PC-3 (cell line): ENCODE results near the gene ULK4. TPM values are rescaled to one million over a fixed set of nuclear protein-coding genes. Genes with fewer than 3 reads are reported as not detected.

Experiments used
- ATAC-seq: fragments of 200-7000 bp; cut with Tn5 transposase; 2 replicates; pipeline ENCODE4 v1.9.1; 2020; ENCODE audit warnings: mild to moderate bottlenecking, moderate library complexity
- BruUV-seq: library from RNA; stranded (reverse); fragments of 400-500 nt; replicated peaks from 2 replicates; lab custom pipeline; 2021; lab: Mats Ljungman, UMichigan
- CTCF ChIA-PET: fragments of 300-600 bp; sonication (Branson Sonifier 250); formaldehyde crosslinking; loops from one replicate; lab custom pipeline; 2022; ENCODE audit warnings: antibody characterized with exemption; lab: Charles Lee
- POLR2A ChIA-PET: fragments of 300-600 bp; sonication (Branson Sonifier 250); formaldehyde crosslinking; loops from one replicate; lab custom pipeline; 2022; ENCODE audit warnings: antibody characterized with exemption; ENCODE audit not compliant: unreplicated experiment; lab: Charles Lee
- DNase-seq: peaks from one replicate; pipeline ENCODE4 v3.0.0-alpha.2; 2015
- H2AFZ ChIP-seq: fragments of 300-600 bp; sonication (generic); 2 replicates; pipeline ENCODE4 v1.6.0; 2016; ENCODE audit warnings: antibody characterized with exemption, low read length
- H3F3A ChIP-seq: fragments of 300-600 bp; sonication (generic); one replicate; pipeline ENCODE4 v1.6.0; 2017; ENCODE audit warnings: antibody characterized with exemption, low read length, control low read depth, mild to moderate bottlenecking; ENCODE audit not compliant: unreplicated experiment
- H3K27ac ChIP-seq: fragments of 300-600 bp; sonication (generic); 2 replicates; pipeline ENCODE4 v1.5.1; 2016; ENCODE audit warnings: mild to moderate bottlenecking, low read length
- H3K27me3 ChIP-seq: fragments of 300-600 bp; sonication (generic); 2 replicates; pipeline ENCODE4 v1.6.1; 2016; ENCODE audit warnings: low read length, mixed read lengths
- H3K36me3 ChIP-seq: fragments of 300-600 bp; sonication (generic); 2 replicates; pipeline ENCODE4 v1.6.1; 2016; ENCODE audit warnings: low read depth, mixed run types, low read length, mixed read lengths
- H3K4me1 ChIP-seq: fragments of 300-600 bp; sonication (generic); 2 replicates; pipeline ENCODE4 v1.5.1; 2016; ENCODE audit warnings: low read length; ENCODE audit not compliant: insufficient read depth
- H3K4me2 ChIP-seq: fragments of 300-600 bp; sonication (generic); 2 replicates; pipeline ENCODE4 v1.6.0; 2016; ENCODE audit warnings: low read length
- H3K4me3 ChIP-seq: fragments of 300-600 bp; sonication (generic); 2 replicates; pipeline ENCODE4 v1.5.1; 2016; ENCODE audit warnings: mild to moderate bottlenecking, low read length, mixed read lengths
- H3K79me2 ChIP-seq: fragments of 300-600 bp; sonication (generic); 2 replicates; pipeline ENCODE4 v1.6.1; 2017; ENCODE audit warnings: low read length, mixed read lengths
- H3K9ac ChIP-seq: fragments of 300-600 bp; sonication (generic); 2 replicates; pipeline ENCODE4 v1.6.0; 2016; ENCODE audit warnings: mild to moderate bottlenecking, low read length
- H3K9me2 ChIP-seq: fragments of 300-600 bp; sonication (generic); replicated peaks from 2 replicates; pipeline ENCODE4 v1.6.1; 2016; ENCODE audit warnings: mixed run types, low read length, mixed read lengths
- H3K9me3 ChIP-seq: fragments of 300-600 bp; sonication (generic); 2 replicates; pipeline ENCODE4 v1.6.1; 2016; ENCODE audit warnings: low read length, mixed read lengths
- H4K20me1 ChIP-seq: fragments of 300-600 bp; sonication (generic); 2 replicates; pipeline ENCODE4 v1.6.1; 2016; ENCODE audit warnings: low read length, mixed read lengths
- EZH2 ChIP-seq: fragments of 300-600 bp; sonication (generic); IDR thresholded peaks from one replicate; pipeline ENCODE4 v1.6.1; 2017; ENCODE audit warnings: antibody characterized with exemption, mild to moderate bottlenecking, low read length; ENCODE audit not compliant: unreplicated experiment
- EZH2phosphoT487 ChIP-seq: fragments of 300-600 bp; sonication (generic); IDR thresholded peaks from 2 replicates; pipeline ENCODE4 v1.6.1; 2018; ENCODE audit warnings: mild to moderate bottlenecking, antibody characterized with exemption, low read length, borderline replicate concordance
- intact Hi-C: fragments of 100-400 bp; cut with micrococcal nuclease; formaldehyde crosslinking; loops from 2 replicates; pipeline ENCODE4 v1.9.0; 2023
- total RNA-seq: library from RNA; depleted of rRNA; stranded (reverse); fragments of >200 nt; gene quantifications from 2 replicates; pipeline ENCODE4 v1.2.3, GENCODE V29; 2014
- TF ChIP-seq, protein P1 (sequence below): fragments of 300-600 bp; sonication (generic); conservative IDR thresholded peaks from 2 replicates; pipeline ENCODE4 v1.5.1; 2017; ENCODE audit warnings: antibody characterized with exemption, low read depth, mild to moderate bottlenecking, low read length

The ULK4 gene
- total RNA-seq, 1 experiment from 2014 or later = 4.8 TPM

GRCh38 chr3:41209646-41210045, 752.3 kb downstream of the ULK4 start:
- no TSS peak for BruUV-seq
- ATAC-seq = no peak

DNA sequence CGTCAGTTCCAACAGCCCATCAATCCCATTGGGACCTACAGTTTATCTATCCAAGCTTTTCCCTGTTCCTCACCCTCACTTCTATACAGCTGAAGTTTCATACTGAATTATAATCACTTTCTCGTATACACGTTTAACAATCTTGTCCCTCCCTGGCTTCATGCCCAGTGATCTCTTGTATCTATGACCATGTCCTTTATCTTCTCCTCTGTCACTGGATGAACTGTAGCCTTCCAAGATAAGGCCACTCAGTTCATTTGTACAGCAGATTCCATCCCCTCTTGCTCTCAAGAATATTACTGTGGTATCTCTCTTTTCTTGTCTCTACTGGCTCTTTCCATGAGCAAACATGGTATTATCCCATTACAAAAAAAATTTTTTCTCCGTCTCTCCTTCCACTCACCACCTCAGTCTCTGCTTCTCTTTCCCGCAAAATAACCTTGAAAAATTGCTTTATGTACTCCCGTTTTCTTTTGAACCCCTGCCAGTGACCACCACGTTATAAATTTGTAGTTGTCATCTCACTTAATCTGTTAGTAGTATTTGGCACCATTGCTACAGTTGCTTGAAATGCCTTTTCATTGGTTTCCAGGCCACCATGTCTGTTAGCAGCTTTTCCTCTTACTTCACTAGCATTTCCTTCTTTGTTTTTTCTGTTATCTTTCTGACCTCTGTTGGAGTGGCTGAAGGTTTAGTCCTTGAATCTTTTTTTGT, 753.2 kb downstream of the ULK4 start:
- TF ChIP-seq EZH2phosphoT487 (no peak), EZH2 (no peak)
- TF ChIP-seq, protein P1, sequence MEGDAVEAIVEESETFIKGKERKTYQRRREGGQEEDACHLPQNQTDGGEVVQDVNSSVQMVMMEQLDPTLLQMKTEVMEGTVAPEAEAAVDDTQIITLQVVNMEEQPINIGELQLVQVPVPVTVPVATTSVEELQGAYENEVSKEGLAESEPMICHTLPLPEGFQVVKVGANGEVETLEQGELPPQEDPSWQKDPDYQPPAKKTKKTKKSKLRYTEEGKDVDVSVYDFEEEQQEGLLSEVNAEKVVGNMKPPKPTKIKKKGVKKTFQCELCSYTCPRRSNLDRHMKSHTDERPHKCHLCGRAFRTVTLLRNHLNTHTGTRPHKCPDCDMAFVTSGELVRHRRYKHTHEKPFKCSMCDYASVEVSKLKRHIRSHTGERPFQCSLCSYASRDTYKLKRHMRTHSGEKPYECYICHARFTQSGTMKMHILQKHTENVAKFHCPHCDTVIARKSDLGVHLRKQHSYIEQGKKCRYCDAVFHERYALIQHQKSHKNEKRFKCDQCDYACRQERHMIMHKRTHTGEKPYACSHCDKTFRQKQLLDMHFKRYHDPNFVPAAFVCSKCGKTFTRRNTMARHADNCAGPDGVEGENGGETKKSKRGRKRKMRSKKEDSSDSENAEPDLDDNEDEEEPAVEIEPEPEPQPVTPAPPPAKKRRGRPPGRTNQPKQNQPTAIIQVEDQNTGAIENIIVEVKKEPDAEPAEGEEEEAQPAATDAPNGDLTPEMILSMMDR = no peak
- no peak overlapping the region for H3K4me2 ChIP-seq
- H3K27ac ChIP-seq = no peak overlapping the region
- peaks cover 17% of the 10 kb centered on the region for H3K36me3 ChIP-seq
- no peaks in the 10 kb centered on the region for H3K27me3 ChIP-seq
- DNase-seq = no peak
- H3K9ac ChIP-seq = no peak overlapping the region
- peaks cover 14% of the 10 kb centered on the region for H3K4me1 ChIP-seq
- ChIA-PET CTCF (no interaction called here), POLR2A (no interaction called here)
- no peaks in the 10 kb centered on the region for H3K9me3 ChIP-seq
- no peak for ATAC-seq
- no peaks in the 10 kb centered on the region for H3F3A ChIP-seq
- BruUV-seq = no TSS peak
- intact Hi-C loops = no loop called here
- no peak overlapping the region for H2AFZ ChIP-seq
- H3K9me2 ChIP-seq = no peaks in the 10 kb centered on the region
- H3K79me2 ChIP-seq = peaks cover 100% of the 10 kb centered on the region
- peaks cover 96% of the 10 kb centered on the region for H4K20me1 ChIP-seq
- no peak overlapping the region for H3K4me3 ChIP-seq

More at GRCh38 chr3:41209646-41210045, 752.3 kb downstream of the ULK4 start:
- Histone ChIP-seq H3K4me3 (no peak overlapping the region), H4K20me1 (peaks cover 96% of the 10 kb centered on the region), H3K4me1 (peaks cover 13% of the 10 kb centered on the region), H3K27me3 (no peaks in the 10 kb centered on the region), H3K36me3 (peaks cover 17% of the 10 kb centered on the region), H3K27ac (no peak overlapping the region), H3K9ac (no peak overlapping the region), H3K79me2 (peaks cover 100% of the 10 kb centered on the region), H2AFZ (no peak overlapping the region), H3K4me2 (no peak overlapping the region), H3F3A (no peaks in the 10 kb centered on the region), H3K9me2 (no peaks in the 10 kb centered on the region), H3K9me3 (no peaks in the 10 kb centered on the region)
- ChIA-PET POLR2A (no interaction called here), CTCF (no interaction called here)
- TF ChIP-seq, protein P1 = no peak
- TF ChIP-seq EZH2 (no peak), EZH2phosphoT487 (no peak)
- intact Hi-C loops = no loop called here
- DNase-seq = no peak

GRCh38 chr3:41207355-41207754, 754.5 kb downstream of the ULK4 start:
- no peaks in the 10 kb centered on the region for H3K9me2 ChIP-seq
- CTCF ChIA-PET = no interaction called here
- DNase-seq (no peak), ATAC-seq (no peak)
- peaks cover 16% of the 10 kb centered on the region for H3K4me1 ChIP-seq
- peaks cover 100% of the 10 kb centered on the region for H3K79me2 ChIP-seq
- POLR2A ChIA-PET = no interaction called here
- no peaks in the 10 kb centered on the region for H3F3A ChIP-seq
- H3K27ac ChIP-seq = no peak overlapping the region
- no peak overlapping the region for H3K4me3 ChIP-seq
- no peak overlapping the region for H3K9ac ChIP-seq
- no peak overlapping the region for H2AFZ ChIP-seq
- H4K20me1 ChIP-seq = peaks cover 95% of the 10 kb centered on the region
- no TSS peak for BruUV-seq
- intact Hi-C loops = no loop called here
- H3K9me3 ChIP-seq = no peaks in the 10 kb centered on the region
- peaks cover 17% of the 10 kb centered on the region for H3K36me3 ChIP-seq
- no peak for TF ChIP-seq EZH2phosphoT487
- TF ChIP-seq, protein P1 = no peak
- no peak for TF ChIP-seq EZH2
- H3K4me2 ChIP-seq = no peak overlapping the region
- H3K27me3 ChIP-seq = no peaks in the 10 kb centered on the region
